IMR-90 (cell line): ENCODE measurements around the gene PTPN7.

Experiments
- CEBPB ChIP-seq: IDR thresholded peaks from 2 replicates; pipeline ENCODE4 v1.6.1; 2012; ENCODE audit warnings: low read depth, low read length, improper control_type of control experiment
- POLR2A ChIP-seq: IDR thresholded peaks from 2 replicates; pipeline ENCODE4 v1.6.1; 2012; ENCODE audit warnings: mild to moderate bottlenecking, low read depth, low read length
- RAD21 ChIP-seq: IDR thresholded peaks from 2 replicates; pipeline ENCODE4 v1.6.1; 2012; ENCODE audit warnings: low read length, improper control_type of control experiment
- RFX5 ChIP-seq: IDR thresholded peaks from 2 replicates; pipeline ENCODE4 v1.8.0; 2012; ENCODE audit warnings: low read depth, mild to moderate bottlenecking, low read length, moderate library complexity
- USF2 ChIP-seq: fragments of 150-350 bp; IDR thresholded peaks from 2 replicates; pipeline ENCODE4 v1.6.1; 2017; ENCODE audit warnings: mild to moderate bottlenecking, antibody characterized with exemption, low read length, low read depth
- TF ChIP-seq, protein P1 (sequence below): conservative IDR thresholded peaks from 2 replicates; pipeline ENCODE4 v1.5.1; 2012; ENCODE audit warnings: mild to moderate bottlenecking, low read depth, low read length, improper control_type of control experiment

GRCh38 chr1:202179828-202180750 is 19.7 kb upstream of the PTPN7 start:
- TF ChIP-seq, protein P1, sequence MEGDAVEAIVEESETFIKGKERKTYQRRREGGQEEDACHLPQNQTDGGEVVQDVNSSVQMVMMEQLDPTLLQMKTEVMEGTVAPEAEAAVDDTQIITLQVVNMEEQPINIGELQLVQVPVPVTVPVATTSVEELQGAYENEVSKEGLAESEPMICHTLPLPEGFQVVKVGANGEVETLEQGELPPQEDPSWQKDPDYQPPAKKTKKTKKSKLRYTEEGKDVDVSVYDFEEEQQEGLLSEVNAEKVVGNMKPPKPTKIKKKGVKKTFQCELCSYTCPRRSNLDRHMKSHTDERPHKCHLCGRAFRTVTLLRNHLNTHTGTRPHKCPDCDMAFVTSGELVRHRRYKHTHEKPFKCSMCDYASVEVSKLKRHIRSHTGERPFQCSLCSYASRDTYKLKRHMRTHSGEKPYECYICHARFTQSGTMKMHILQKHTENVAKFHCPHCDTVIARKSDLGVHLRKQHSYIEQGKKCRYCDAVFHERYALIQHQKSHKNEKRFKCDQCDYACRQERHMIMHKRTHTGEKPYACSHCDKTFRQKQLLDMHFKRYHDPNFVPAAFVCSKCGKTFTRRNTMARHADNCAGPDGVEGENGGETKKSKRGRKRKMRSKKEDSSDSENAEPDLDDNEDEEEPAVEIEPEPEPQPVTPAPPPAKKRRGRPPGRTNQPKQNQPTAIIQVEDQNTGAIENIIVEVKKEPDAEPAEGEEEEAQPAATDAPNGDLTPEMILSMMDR, result no peak
- TF ChIP-seq USF2 (no peak), RAD21 (no peak), RFX5 (no peak), POLR2A (no peak), CEBPB (no peak)
